ENCODE measurements around the gene TMEM163. TPM values are rescaled to one million over a fixed set of nuclear protein-coding genes. Genes with fewer than 3 reads are reported as not detected.

TMEM163 gene
- polyA plus RNA-seq, 1 donor, result 0.86 TPM

DNA sequence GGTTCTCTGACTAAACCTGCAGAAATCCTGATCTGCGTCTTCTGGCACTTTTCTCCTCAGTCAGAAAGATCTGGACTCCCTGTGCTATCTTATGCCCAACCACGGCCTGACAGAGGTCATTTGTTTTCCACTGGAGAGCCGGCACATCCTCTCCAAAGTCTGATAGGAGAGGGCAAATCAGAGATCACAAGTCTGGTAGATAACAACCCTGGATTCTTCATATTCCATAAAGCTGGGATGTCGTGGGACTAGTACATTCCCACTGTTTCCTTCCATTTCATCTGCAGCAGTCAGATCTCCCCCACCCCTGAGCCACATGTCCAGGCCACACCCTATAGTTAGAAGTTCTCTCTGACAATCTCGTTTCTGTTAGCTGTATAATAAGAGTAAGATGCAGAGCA lies 308.0 kb downstream of the TMEM163 start:
- no peak for DNase-seq (ENCODE audit: low read depth)

GRCh38 chr2:134410006-134410405 lies 308.8 kb downstream of the TMEM163 start:
- DNase-seq (ENCODE audit: low read depth), result no peak

DNA sequence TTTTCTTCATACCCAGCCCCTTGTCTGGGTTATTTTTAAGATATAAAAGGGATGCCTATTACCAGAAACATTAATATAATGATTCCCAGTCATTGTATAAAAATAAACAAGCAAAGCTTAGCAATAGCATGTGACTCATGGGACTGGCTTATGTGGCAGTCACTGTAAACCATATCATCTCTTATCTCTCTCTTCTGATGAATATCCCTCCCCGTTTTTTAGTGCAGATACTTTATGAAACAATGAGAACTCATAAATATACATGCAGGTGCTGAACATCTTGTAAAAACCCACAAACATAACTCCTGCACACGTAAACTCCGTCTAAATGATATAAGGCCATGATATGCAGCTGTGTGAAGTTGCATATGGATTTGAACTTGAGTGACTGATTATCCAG lies 310.0 kb downstream of the TMEM163 start:
- DNase-seq (ENCODE audit: low read depth), result no peak

- DNase-seq (ENCODE audit: low read depth), result no peak
Measured at GRCh38 chr2:134408386-134408785, 310.4 kb downstream of the TMEM163 start.

DNA sequence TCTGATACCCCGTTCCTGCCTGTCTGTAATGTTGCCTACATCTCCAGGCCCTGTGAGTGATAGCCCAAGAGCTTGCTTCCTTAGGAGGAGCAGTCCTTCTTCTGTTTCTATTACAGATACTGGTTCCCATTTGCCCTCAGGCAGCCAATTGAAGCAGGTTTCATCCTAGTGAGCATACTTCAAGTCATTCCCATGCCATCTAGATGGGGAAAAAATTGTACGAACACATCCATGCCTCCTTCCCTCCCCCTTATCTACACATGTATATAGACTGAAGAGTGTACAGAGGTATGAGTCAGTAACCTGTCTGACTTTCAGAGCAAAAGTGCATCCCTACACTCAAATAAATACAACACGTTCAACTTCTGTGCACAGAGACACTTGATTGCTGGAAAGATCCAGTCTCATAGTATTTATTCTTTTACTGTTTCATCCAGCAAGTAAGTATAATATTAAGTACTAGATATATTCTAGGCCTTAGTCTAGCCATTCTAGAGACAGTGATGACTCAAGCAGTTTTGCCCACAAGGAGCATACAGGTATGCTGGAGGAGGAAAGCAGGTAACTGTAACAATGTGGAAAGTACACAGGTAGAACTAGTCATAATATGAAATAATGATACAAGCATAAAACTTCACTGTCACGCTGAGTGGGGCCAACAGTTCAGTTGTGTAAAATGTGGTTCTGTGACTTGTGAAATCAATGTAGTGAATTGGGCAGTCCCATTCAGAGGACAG lies 311.5 kb downstream of the TMEM163 start:
- DNase-seq (ENCODE audit: low read depth), result no peak

DNA sequence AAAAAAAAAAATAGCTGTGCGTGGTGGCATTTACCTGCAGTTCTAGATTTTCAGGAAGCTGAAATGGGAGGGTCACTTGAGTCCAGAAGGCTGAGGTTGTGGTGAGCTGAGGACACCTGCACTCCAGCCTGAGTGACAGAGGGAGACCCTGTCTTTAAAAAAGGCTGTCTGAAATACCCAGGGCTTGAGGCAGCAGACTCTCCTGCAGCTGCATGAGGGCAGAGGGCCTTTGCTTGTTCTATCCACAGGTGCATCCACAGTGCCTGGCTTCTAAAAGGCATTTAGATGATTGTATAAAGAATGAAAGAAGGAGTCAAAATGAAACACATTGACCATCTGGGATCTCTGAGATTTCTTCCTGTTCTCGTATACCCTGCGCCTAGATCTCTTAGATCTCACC lies 312.1 kb downstream of the TMEM163 start:
- DNase-seq (ENCODE audit: low read depth), result no peak

DNA sequence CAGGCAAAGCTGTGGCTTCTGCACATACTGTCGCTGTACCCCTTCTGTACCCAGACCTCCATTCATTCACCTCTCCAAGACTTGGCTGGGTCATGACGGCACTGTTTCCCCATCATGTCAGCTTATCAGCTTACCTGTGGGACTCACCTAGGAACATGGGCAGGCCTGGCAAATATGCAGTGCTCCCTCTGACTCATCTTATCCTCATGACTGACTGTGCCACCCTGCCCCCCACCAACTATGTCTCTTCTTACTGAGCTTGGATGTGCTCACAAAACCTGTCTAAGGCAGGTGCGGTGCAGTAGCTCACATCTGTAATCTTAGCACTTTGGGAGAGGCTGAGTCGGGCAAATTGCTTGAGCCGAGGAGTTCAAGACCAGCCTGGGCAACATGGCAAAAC lies 312.5 kb downstream of the TMEM163 start:
- DNase-seq (ENCODE audit: low read depth), result no peak

Other genes starting within 250 kb of the TMEM163 start
- 0.44 TPM for gene ACMSD, start 119.6 kb upstream of the TMEM163 start, polyA plus RNA-seq (ENCODE audit: insufficient read length)
- gene CCNT2, start 199.8 kb upstream of the TMEM163 start, polyA plus RNA-seq (ENCODE audit: insufficient read length), result 43.3 TPM